Left forelimb (tissue), 1 donor: ENCODE results near the gene EYA2.
A peak's percentile ranks its signal among the peaks of the same experiment; 100 is the strongest.
"Not testable (repeated sequence)": the region's sequence is repeated elsewhere in the genome, so short reads cannot be mapped to it uniquely, and the experiment has no call there.

ENCODE experiments used
- DNase-seq: peaks from one replicate; pipeline ENCODE4 v3.0.0-alpha.2; 2018; ENCODE audit warnings: low spot score

Gene EYA2

GRCh38 chr20:47204850-47205122 is 310.1 kb downstream of the EYA2 start:
- DNase-seq: not testable (repeated sequence)

GRCh38 chr20:47205577-47206123 is 311.0 kb downstream of the EYA2 start:
- DNase-seq: peak; percentile 70

GRCh38 chr20:47206552-47206951 is 311.9 kb downstream of the EYA2 start:
- not testable (repeated sequence) for DNase-seq

- DNase-seq: no peak
Measured at GRCh38 chr20:47206962-47207641, 312.5 kb downstream of the EYA2 start.

DNA sequence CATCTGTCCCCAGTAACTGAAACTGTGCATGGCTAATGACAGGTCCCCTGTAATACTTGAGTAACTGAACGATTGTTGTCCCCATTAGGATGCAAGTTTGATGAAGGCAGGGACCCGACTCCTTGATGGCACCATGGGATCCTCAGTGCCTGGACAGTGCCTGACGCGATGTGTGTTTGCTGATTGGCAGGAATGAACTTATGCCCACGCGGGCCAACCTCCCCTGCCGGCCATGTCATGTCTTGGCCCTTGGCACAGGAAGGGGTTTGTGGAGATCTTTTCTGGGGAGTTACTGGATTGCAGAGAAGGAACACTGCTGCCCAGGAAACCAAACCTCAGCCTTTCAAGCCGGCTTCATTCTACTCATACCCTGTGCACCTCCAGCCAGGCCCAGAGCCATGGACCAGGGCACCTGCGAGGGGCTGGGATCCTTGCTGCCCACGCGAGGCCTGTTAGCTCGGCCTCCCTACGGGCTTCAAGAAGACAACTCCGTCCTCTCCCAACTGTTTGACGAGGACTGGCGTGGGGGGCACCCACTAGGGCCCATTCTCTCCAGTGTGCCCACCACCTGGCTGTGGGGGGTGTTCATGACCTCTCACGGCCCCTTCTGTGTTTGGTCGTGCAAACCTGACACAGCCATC is 314.0 kb downstream of the EYA2 start:
- DNase-seq: no peak

- DNase-seq: no peak
Measured at GRCh38 chr20:47209982-47210381, 315.3 kb downstream of the EYA2 start.

- DNase-seq: no peak
Measured at GRCh38 chr20:47210470-47210869, 315.8 kb downstream of the EYA2 start.

- DNase-seq: no peak
Measured at GRCh38 chr20:47211036-47211435, 316.4 kb downstream of the EYA2 start.

DNA sequence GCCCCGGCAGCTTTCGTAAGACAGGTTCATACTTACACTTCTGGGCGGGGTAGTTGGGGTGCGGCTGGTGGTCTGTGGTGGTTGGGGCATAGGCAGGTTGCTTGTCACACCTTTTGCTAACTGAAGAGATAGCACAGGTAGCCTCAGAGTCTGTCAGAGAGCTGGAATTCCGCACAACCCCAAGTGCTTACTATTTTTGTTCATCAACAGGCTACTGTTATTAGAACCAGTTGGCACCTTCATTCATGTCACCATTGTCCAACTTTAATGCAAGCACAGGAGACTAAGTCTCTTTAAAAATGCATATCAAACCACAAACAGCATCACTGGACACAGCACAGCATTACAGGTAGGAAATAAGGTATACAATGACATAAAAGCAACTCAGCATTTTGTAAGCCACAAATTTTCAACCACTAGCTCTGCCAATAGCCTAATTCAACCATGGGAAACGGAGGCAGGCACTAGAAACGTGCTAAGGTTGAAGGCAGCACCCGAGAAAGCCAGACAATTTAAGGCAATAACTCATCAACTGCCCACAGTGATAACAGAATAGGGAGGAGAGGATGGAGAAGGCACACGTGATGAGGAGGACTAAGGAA is 318.1 kb downstream of the EYA2 start:
- no peak for DNase-seq

DNA sequence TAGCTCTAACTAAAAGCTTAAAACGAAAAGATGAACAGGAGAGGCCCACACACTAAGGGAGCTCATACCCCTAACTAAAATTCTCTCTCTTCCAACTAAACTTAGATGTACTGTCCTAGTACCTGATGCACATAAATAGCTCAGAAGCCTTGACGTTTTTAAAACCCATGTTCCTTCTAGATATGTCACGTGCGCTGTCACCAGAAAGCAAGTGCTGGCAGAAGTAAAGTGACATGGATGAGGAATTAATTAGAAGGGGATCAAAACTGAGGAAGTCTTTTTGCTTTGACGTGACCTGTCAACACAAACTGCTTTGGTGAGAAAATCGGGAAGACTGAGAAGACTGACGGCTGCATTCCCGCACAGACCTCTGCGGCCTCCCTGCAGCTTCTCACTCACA is 319.3 kb downstream of the EYA2 start:
- DNase-seq: no peak

GRCh38 chr20:47215653-47216397 is 321.2 kb downstream of the EYA2 start:
- DNase-seq: no peak

- DNase-seq: no peak
Measured at GRCh38 chr20:47216819-47217410, 322.3 kb downstream of the EYA2 start.

GRCh38 chr20:47217482-47218446 is 323.1 kb downstream of the EYA2 start:
- no peak for DNase-seq

- no peak for DNase-seq
Measured at GRCh38 chr20:47220161-47220582, 325.5 kb downstream of the EYA2 start.

DNA sequence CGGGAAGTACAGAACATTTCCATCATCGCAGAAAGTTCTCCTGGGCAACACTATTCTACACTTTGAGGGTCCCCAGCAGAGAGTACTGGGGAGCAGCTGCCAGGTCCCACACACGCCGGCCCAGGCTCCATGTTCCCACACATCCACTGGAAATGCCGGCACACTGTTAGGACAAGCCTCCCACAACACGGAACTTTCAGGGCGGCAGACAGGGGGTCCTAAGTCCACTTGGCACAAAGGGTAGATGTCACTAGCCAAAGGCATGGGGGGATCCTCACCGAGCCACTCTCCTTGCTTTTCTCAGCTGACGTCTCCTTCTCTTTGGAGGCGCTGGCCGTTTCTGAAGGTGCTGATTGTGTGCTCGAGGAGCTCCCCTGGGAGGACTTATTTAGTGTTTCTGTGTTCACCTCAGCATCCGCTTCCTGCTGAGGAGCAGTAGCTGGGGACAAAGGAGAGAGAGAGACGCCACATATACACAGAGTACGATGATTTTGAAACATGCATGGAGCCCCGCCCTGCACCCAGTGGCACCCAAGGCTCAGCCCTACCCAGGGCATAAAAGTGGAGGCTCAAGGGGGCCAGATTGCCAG is 326.5 kb downstream of the EYA2 start:
- DNase-seq: no peak

GRCh38 chr20:47222468-47223119 is 328.0 kb downstream of the EYA2 start:
- DNase-seq: no peak

DNA sequence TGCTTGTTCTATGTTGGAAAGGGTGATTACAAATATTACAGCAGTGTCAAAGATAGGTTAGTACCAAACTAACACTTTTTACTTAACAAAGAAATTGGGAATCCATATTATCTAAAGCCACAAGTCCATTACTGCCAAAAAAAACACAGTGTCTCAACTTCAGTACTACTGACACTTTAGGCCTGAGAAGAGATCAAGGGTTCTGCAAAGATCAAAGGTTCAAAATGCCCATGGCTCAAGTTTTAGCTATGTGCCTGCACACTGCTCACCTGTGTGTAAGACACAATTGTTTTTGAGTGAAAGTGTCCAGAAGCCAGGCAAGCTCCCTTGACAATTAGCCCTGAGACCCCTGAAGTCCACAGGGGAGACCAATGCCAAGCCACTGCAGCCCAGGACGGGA is 329.3 kb downstream of the EYA2 start:
- DNase-seq: no peak

GRCh38 chr20:47224300-47224791 is 329.7 kb downstream of the EYA2 start:
- DNase-seq: no peak

GRCh38 chr20:47224857-47225256 is 330.2 kb downstream of the EYA2 start:
- no peak for DNase-seq

- no peak for DNase-seq
Measured at GRCh38 chr20:47225458-47225857, 330.8 kb downstream of the EYA2 start.
